Liver (tissue), 3 donors: Measurements from ENCODE around the gene TUT4.

Source experiments
- ATF3 ChIP-seq: IDR thresholded peaks from 2 replicates; pipeline ENCODE4 v1.6.1; 2016; ENCODE audit warnings: antibody characterized with exemption
- EGR1 ChIP-seq, 2 donors: IDR thresholded peaks; 2 replicates each; pipeline ENCODE4 v1.6.1; 2016 to 2018; ENCODE audit warnings: antibody characterized with exemption in 2 of 2, low read depth in 2 of 2
- FOXA1 ChIP-seq: IDR thresholded peaks from 2 replicates; pipeline ENCODE4 v1.6.1; 2016; ENCODE audit warnings: antibody characterized with exemption
- GABPA ChIP-seq, 2 donors: IDR thresholded peaks in 1 of 2; conservative IDR thresholded peaks in 1 of 2; 2 replicates each; pipeline ENCODE4 v1.6.1; 2016; ENCODE audit warnings: antibody characterized with exemption in 2 of 2, mild to moderate bottlenecking in 1 of 2, moderate library complexity in 1 of 2
- JUND ChIP-seq, 2 donors: IDR thresholded peaks; 2 replicates each; pipeline ENCODE4 v1.6.1; 2016; ENCODE audit warnings: antibody characterized with exemption in 2 of 2
- NR2F2 ChIP-seq: IDR thresholded peaks from 2 replicates; pipeline ENCODE4 v1.6.1; 2016; ENCODE audit warnings: antibody characterized with exemption
- RAD21 ChIP-seq, 2 donors: IDR thresholded peaks; 2 replicates each; pipeline ENCODE4 v1.6.1; 2016; ENCODE audit warnings: antibody characterized with exemption in 2 of 2, mild to moderate bottlenecking in 2 of 2
- REST ChIP-seq: IDR thresholded peaks from 2 replicates; pipeline ENCODE4 v1.6.1; 2016; ENCODE audit warnings: antibody characterized with exemption, mild to moderate bottlenecking
- RXRA ChIP-seq, 2 donors: IDR thresholded peaks; 2 replicates each; pipeline ENCODE4 v1.6.1; 2017 to 2018; ENCODE audit warnings: antibody characterized with exemption in 2 of 2, mild to moderate bottlenecking in 1 of 2
- SP1 ChIP-seq: IDR thresholded peaks from 2 replicates; pipeline ENCODE4 v1.6.1; 2018; ENCODE audit warnings: antibody characterized with exemption, mild to moderate bottlenecking
- TAF1 ChIP-seq: conservative IDR thresholded peaks from 2 replicates; pipeline ENCODE4 v1.6.1; 2016; ENCODE audit warnings: antibody characterized with exemption, mild to moderate bottlenecking
- YY1 ChIP-seq: IDR thresholded peaks from 2 replicates; pipeline ENCODE4 v1.6.1; 2016; ENCODE audit warnings: antibody characterized with exemption, mild to moderate bottlenecking
- TF ChIP-seq, protein P1 (sequence below): fragments of 150-350 bp; IDR thresholded peaks from 2 replicates; pipeline ENCODE4 v1.5.1; 2017; ENCODE audit warnings: improper control_type of control experiment, low read depth, low read length; ENCODE audit not compliant: missing input control
- TF ChIP-seq, protein P2 (sequence below): IDR thresholded peaks from 2 replicates; pipeline ENCODE4 v1.6.1; 2016; ENCODE audit warnings: antibody characterized with exemption
- donor health status: healthy.
- donor health status: healthy.

DNA sequence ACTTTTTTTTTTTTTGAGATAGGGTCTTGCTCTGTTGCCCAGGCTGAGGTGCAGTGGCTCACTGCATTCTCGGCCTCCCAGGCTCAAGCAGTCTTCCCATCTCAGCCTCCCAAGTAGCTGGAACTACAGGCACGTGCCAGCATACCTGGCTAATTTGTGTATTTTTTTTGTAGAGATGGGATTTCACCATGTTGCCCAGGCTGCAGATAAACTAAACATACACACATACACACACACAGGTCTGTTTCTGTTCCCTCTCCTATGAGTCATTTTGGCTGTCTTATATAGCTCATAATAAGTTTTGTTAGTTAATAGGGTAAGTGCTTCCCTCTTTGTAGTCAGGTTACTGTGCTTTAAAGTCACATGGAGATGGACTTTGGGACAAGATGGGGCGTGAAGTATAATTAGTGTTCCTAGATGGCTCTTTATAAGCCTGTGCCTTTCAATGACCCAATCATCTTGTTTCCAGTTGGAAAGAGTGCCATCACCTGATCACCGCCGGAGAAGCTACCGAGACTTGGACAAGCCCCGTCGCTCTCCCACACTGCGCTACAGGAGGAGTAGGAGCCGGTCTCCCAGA lies 139.4 kb downstream of the TUT4 start:
- TF ChIP-seq JUND (IDR thresholded peaks at IDR 0.05) (no peak), FOXA1 (no peak), GABPA (IDR thresholded peaks at IDR 0.05 in 1 of 2, conservative IDR thresholded peaks at IDR 0.05 in 1 of 2) (no peak), REST (no peak), NR2F2 (no peak), TAF1 (no peak), RXRA (IDR thresholded peaks at IDR 0.05) (no peak), SP1 (no peak), EGR1 (IDR thresholded peaks at IDR 0.05; ENCODE audit: low read depth in 2 of 2) (no peak), RAD21 (IDR thresholded peaks at IDR 0.05) (no peak), YY1 (no peak), ATF3 (no peak)
- TF ChIP-seq, protein P1, sequence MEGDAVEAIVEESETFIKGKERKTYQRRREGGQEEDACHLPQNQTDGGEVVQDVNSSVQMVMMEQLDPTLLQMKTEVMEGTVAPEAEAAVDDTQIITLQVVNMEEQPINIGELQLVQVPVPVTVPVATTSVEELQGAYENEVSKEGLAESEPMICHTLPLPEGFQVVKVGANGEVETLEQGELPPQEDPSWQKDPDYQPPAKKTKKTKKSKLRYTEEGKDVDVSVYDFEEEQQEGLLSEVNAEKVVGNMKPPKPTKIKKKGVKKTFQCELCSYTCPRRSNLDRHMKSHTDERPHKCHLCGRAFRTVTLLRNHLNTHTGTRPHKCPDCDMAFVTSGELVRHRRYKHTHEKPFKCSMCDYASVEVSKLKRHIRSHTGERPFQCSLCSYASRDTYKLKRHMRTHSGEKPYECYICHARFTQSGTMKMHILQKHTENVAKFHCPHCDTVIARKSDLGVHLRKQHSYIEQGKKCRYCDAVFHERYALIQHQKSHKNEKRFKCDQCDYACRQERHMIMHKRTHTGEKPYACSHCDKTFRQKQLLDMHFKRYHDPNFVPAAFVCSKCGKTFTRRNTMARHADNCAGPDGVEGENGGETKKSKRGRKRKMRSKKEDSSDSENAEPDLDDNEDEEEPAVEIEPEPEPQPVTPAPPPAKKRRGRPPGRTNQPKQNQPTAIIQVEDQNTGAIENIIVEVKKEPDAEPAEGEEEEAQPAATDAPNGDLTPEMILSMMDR = no peak
- TF ChIP-seq, protein P2, sequence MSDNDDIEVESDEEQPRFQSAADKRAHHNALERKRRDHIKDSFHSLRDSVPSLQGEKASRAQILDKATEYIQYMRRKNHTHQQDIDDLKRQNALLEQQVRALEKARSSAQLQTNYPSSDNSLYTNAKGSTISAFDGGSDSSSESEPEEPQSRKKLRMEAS = no peak
